Body of pancreas (tissue), 4 donors: ENCODE results near the gene AMBRA1. TPM values are rescaled to one million over a fixed set of nuclear protein-coding genes. Genes with fewer than 3 reads are reported as not detected.
"Not testable (repeated sequence)": the region's sequence is repeated elsewhere in the genome, so short reads cannot be mapped to it uniquely, and the experiment has no call there.

Source experiments
- ATAC-seq: fragments of 150-250 bp; one replicate; pipeline ENCODE4 v1.9.1; 2016
- DNase-seq, 4 donors: peaks; one replicate each; pipeline ENCODE4 v3.0.0-alpha.2; 2019
- H3K27ac ChIP-seq, 4 donors: fragments of 200-600 bp; sonication (generic); 1 replicate in 3 of 4; 2 replicates in 1 of 4; pipeline versions ENCODE4 v1.5.1 to v1.6.1; 2016 to 2019; ENCODE audit warnings: mild to moderate bottlenecking in 1 of 4, mixed read lengths in 1 of 4, moderate library complexity in 1 of 4
- H3K27me3 ChIP-seq, 2 donors: fragments of 200-600 bp; sonication (generic); one replicate each; pipeline ENCODE4 v1.6.0; 2016; ENCODE audit warnings: mild to moderate bottlenecking in 1 of 2
- H3K36me3 ChIP-seq, 2 donors: fragments of 200-600 bp; sonication (generic); replicated peaks in 1 of 2; 2 replicates each; pipeline ENCODE4 v1.5.1; 2016; ENCODE audit warnings: low read depth in 2 of 2; ENCODE audit not compliant: insufficient read depth in 1 of 2
- H3K4me1 ChIP-seq: fragments of 200-600 bp; sonication (generic); one replicate; pipeline ENCODE4 v1.6.0; 2016
- H3K4me3 ChIP-seq, 2 donors: fragments of 200-600 bp; sonication (generic); 1 replicate in 1 of 2; 2 replicates in 1 of 2; pipeline ENCODE4 v1.5.1; 2016 to 2019
- H3K9me3 ChIP-seq, 3 donors: fragments of 200-600 bp; sonication (generic); 1 replicate in 2 of 3; 2 replicates in 1 of 3; pipeline ENCODE4 v1.5.1; 2016
- POLR2A ChIP-seq, 3 donors: fragments of 450-650 bp; IDR thresholded peaks; one replicate each; pipeline ENCODE4 v1.6.1; 2016; ENCODE audit warnings: antibody characterized with exemption in 3 of 3, mild to moderate bottlenecking in 2 of 3
- WGBS, 2 donors: methylation state at CpG; one replicate each; pipeline ENCODE4 v1.1.5; 2017; 5-methylcytosine and 5-hydroxymethylcytosine counted together
- intact Hi-C: fragments of 100-400 bp; cut with DNase I; formaldehyde crosslinking; loops from one replicate; pipeline ENCODE4 v1.15.1; 2023
- total RNA-seq, 2 donors: library from RNA; depleted of rRNA; stranded (reverse); fragments of >200 nt; gene quantifications; one replicate each; pipeline ENCODE4 v1.1.0, GENCODE V29; 2016
- TF ChIP-seq, protein P1 (sequence below), 7 experiments: fragments of 450-650 bp in 4 of 7; fragments of 200-600 bp in 3 of 7; sonication (generic) in 3 of 7; IDR thresholded peaks; one replicate each; pipeline ENCODE4 v1.5.1; 2016 to 2019; ENCODE audit warnings: antibody characterized with exemption in 7 of 7

Gene AMBRA1
- total RNA-seq, 2 donors from 2014 or later, result 17.6 to 43.2 TPM

DNA sequence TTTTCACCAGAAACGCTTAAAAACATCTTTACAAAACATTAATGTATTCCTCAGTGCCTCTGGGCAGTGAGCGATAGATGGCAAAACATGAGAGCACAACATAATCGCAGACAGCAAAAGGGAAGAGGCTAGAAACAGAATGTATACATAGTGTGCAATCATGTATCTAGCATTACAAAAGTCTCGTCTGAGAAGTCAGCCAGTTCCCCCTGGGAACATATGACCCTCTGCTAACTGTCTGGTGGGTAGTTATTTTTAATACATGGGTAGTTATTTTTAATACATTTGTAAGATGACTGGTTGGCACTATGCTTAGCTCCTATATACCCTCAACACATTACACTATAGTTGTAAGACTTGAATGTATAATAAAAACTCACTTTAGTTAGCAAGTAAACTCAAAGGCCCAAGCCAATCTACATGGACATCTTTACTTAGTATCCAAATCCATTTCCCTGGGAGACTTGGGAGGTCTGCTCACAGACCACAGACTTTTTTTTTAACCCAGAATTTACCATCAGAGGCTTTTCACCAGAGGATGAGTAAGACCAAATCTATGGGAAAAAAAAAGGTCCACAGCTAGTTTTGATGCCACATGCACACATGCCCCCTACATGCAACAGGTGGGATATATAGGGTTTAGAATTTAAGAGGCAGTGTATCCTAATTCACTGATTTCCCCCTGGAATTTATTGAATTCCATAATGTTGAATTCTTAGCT, 71.7 kb downstream of the AMBRA1 start:
- TF ChIP-seq, protein P1, sequence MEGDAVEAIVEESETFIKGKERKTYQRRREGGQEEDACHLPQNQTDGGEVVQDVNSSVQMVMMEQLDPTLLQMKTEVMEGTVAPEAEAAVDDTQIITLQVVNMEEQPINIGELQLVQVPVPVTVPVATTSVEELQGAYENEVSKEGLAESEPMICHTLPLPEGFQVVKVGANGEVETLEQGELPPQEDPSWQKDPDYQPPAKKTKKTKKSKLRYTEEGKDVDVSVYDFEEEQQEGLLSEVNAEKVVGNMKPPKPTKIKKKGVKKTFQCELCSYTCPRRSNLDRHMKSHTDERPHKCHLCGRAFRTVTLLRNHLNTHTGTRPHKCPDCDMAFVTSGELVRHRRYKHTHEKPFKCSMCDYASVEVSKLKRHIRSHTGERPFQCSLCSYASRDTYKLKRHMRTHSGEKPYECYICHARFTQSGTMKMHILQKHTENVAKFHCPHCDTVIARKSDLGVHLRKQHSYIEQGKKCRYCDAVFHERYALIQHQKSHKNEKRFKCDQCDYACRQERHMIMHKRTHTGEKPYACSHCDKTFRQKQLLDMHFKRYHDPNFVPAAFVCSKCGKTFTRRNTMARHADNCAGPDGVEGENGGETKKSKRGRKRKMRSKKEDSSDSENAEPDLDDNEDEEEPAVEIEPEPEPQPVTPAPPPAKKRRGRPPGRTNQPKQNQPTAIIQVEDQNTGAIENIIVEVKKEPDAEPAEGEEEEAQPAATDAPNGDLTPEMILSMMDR (IDR thresholded peaks at IDR 0.05), result no peak
- no peak for TF ChIP-seq POLR2A (IDR thresholded peaks at IDR 0.05)
- peaks cover 24% of the 10 kb centered on the region for H3K4me1 ChIP-seq
- 62 to 81% methylated on average over 4 of the region's 4 CpGs for WGBS, 2 donors
- no peak overlapping the region for H3K27ac ChIP-seq
- DNase-seq (no peak), ATAC-seq (no peak)
- no peaks in the 10 kb centered on the region for H3K9me3 ChIP-seq
- H3K27me3 ChIP-seq, result no peaks in the 10 kb centered on the region
- intact Hi-C loops, result no loop called here
- H3K4me3 ChIP-seq, result no peak overlapping the region
- H3K36me3 ChIP-seq, result no peaks in the 10 kb centered on the region

DNA sequence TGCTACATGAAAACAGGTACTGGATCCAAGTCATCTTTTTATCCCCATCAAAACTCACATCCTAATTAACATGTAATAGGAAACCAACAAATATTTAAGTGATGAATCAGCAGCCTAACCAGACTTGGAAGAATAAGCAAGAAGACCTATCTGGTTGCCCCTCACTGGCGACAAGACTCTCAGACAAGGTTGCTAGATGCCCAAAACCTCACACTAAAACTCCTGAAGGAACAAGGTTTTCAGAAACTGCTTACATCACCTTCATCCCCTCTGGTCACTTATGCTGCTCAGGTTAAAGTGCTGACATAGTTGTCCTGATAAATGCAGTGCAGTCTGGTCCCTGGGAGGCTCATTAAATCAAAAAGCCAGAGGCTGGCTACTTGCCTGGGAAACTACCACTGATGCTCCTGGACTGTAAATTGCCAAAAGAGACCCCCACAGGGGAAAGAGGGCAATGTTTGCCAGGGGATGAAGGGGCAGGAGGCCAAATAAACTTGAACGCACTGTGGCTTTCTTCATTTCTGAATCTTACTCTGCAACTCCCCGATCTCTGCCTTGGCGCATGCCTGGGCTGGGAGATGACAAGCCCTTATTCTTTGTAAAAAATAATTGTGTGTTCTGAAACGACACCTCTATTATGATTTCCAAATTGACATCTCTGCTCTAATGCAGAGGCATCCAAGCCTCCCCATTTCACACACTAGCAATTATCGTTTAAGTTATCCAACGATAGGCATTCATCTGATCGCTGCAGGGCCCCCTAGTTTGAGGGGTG, 72.7 kb downstream of the AMBRA1 start:
- H3K4me1 ChIP-seq, result peaks cover 24% of the 10 kb centered on the region
- no peak for ATAC-seq
- no peaks in the 10 kb centered on the region for H3K36me3 ChIP-seq
- DNase-seq, result no peak
- TF ChIP-seq, protein P1 (IDR thresholded peaks at IDR 0.05), result no peak
- no peak for TF ChIP-seq POLR2A (IDR thresholded peaks at IDR 0.05)
- no peak overlapping the region for H3K4me3 ChIP-seq
- no peak overlapping the region for H3K27ac ChIP-seq
- H3K9me3 ChIP-seq, result no peaks in the 10 kb centered on the region
- H3K27me3 ChIP-seq, result no peaks in the 10 kb centered on the region
- 89 to 93% methylated on average over 8 of the region's 8 CpGs for WGBS, 2 donors
- intact Hi-C loops, result no loop called here

DNA sequence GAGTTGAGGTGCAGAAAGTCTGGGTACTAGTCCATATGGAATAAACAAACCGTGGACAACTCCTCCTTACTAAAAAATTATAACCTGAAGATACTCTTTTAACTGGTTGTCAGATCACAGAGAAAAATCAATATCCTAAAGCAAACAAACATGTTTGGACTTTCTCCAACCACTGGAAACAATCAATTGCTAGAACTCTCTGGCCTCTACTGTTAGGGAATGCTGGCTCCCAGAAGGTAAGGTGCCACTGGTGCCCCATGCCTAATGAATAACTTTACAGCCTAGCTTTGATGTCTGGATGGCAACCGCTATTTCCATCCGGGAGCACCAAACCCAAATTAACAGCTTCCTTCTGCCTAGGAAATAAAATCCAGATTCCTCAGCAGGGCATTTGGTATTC, 74.5 kb downstream of the AMBRA1 start:
- ATAC-seq (peak; percentile 35), DNase-seq (no peak)
- Histone ChIP-seq H3K27me3 (no peaks in the 10 kb centered on the region), H3K4me1 (peaks cover 24% of the 10 kb centered on the region), H3K27ac (no peak overlapping the region), H3K36me3 (no peaks in the 10 kb centered on the region), H3K9me3 (no peaks in the 10 kb centered on the region), H3K4me3 (no peak overlapping the region)
- no peak for TF ChIP-seq POLR2A (IDR thresholded peaks at IDR 0.05)
- TF ChIP-seq, protein P1 (IDR thresholded peaks at IDR 0.05), result no peak
- WGBS, 2 donors, result 36 to 43% methylated on average over 3 of the region's 3 CpGs
- intact Hi-C loops, result no loop called here

DNA sequence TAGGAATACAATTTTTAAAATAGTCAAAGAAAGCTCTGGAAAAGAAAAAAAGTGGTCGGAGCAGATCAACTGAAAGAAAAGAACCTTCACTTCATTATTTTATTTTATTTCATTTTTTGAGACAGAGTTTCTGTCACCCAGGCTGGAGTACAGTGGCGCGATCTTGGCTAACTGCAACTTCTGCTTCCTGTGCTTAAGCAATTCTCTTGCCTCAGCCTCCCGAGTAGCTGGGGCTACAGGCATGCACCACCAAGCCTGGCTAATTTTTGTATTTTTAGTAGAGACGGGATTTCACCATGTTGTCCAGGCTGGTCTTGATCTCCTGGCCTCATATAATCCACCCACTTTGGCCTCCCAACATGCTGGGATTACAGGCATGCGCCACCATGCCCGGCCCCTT, 74.9 kb downstream of the AMBRA1 start:
- WGBS, 2 donors, result 75 to 88% methylated on average over 7 of the region's 7 CpGs
- intact Hi-C loops, H3K36me3 ChIP-seq, H3K27ac ChIP-seq, H3K9me3 ChIP-seq, H3K4me3 ChIP-seq, H3K27me3 ChIP-seq, ATAC-seq: not testable (repeated sequence)
- H3K4me1 ChIP-seq, result peaks cover 24% of the 10 kb centered on the region
- DNase-seq, result peak in 1 of 4 donors; percentile 19

DNA sequence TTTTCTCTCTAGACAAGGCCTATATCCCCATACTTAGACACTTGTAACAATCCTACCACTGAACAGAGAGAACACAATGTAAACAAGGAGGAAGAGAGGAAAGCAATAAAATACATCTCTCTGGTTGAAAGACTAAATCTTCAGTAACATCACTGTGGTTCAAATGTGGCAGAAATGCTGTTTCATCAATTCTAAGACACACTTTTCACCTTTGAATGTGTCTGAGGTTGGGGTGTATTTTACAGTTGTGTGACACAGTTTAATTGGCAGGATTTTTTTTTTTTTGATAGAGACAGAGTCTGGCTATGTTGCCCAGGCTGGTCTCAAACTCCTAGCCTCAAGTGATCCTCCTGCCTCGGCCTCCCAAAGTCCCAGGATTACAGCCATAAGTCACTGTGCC, 79.5 kb downstream of the AMBRA1 start:
- no peaks in the 10 kb centered on the region for H3K36me3 ChIP-seq
- ATAC-seq (no peak), DNase-seq (no peak)
- no peak overlapping the region for H3K27ac ChIP-seq
- TF ChIP-seq POLR2A (IDR thresholded peaks at IDR 0.05), result no peak
- TF ChIP-seq, protein P1 (IDR thresholded peaks at IDR 0.05), result no peak
- H3K9me3 ChIP-seq, result no peaks in the 10 kb centered on the region
- peaks cover 6% of the 10 kb centered on the region for H3K4me1 ChIP-seq
- no peaks in the 10 kb centered on the region for H3K27me3 ChIP-seq
- WGBS, 2 donors, result 77 to 92% methylated on average over 1 of the region's 1 CpG
- intact Hi-C loops, result no loop called here
- no peak overlapping the region for H3K4me3 ChIP-seq
